ENCODE results near the gene IMP3. TPM values are rescaled to one million over a fixed set of nuclear protein-coding genes. Genes with fewer than 3 reads are reported as not detected.
A peak's percentile ranks its signal among the peaks of the same experiment; 100 is the strongest.

Gene IMP3
- total RNA-seq, 4 donors from 2014 or later = 129 to 173 (median 140) TPM

DNA sequence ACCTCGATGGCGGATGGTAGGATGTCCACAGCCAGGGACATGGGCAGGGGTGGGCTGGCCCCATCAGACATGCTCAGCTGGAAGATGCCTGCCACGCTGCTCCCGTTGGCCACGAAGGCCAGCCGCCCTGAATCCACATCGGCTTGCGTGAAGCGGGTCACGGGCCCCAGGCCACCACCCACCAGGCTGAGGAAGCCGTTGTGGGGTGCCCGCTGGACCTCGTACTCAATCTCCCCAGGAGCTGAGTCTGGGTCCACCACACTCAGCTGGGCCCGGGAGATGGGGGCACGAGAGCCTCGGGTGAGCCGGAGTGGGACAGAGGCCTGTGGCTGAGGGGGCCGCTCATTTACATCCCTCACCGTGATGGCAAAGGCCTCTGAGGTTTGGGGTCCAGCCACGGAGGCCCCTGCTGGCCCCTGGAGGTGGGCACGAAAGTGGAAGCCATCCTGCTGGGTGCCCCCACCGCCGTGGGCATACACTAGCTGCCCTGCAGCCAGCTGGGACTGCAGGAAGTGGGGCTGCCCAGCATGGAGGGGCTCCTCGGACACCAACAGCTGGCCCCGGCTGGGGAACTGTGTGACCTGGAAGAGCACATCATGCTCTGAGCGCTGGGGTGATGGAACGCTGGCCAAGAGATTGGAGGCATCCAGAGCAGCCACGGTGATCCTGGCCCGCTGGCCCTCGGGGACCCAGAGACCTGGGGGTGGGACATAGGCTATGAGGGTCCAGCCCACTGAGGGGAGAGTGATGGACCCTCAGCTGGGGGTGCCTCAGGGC, 36.9 kb upstream of the IMP3 start:
- TF ChIP-seq CTCF (IDR thresholded peaks at IDR 0.05) (no peak), POLR2A (IDR thresholded peaks at IDR 0.05) (no peak)
- Histone ChIP-seq H3K36me3 (peaks cover 0 to 15% (median 0%) of the 10 kb centered on the region in 3 donors), H3K9me3 (no peaks in the 10 kb centered on the region), H3K4me1 (peaks cover 18 to 45% (median 20%) of the 10 kb centered on the region in 3 donors), H3K27ac (peak overlapping the region in 1 of 4 donors; percentile 47), H3K4me3 (no peak overlapping the region), H3K27me3 (no peaks in the 10 kb centered on the region)
- DNase-seq = no peak
- WGBS, 2 donors = 100% methylated on average over 2 of the region's 30 CpGs; no CpG with 5 or more reads in 1 of the 2 donors
- intact Hi-C loops (cut with DNase I) = no loop called here

DNA sequence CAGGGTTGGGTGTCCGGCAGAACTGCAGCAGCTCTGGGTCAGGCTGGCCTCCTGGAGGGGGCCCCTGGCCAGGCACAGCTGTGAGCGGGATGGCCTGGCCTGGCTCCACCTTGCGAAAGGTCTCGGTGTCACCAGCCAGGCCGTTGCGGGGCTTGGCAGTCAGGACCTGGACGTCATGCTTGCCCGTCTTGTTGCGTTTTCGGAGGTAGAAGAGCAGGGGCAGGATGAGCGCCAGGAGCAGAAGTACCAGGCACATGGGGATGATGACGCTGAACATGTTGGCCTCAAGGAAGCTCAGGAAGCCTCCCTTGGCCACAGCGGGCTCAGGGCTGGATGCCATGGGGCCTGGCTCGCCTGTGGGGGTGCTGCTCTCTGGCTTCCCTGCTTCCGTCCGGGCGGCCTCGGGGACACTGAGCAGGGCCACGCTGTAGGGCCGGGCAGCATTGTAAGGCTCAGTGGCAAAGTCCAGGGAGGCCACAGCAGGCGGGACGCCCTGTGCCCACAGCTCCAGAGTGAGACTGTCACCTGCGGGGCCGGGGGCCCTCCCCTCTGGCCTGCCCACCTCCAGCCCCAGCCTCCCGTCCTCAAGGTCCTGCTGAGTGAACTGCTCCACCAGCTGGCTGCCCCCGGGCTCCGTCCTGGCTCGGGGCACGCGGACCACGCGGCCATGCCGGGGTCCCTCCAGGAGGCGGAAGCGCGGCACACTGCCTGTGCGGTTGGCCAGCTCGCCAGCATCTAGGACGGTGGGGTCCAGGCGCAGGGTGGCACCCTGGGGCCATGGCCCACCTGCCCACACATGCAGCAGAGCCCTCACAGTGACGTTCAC, 35.8 kb upstream of the IMP3 start:
- peak overlapping the region in 3 of 4 donors; percentile 13 to 37 (median 22) for H3K27ac ChIP-seq
- H3K9me3 ChIP-seq = no peaks in the 10 kb centered on the region
- H3K4me3 ChIP-seq = no peak overlapping the region
- intact Hi-C loops (cut with DNase I) = no loop called here
- peaks cover 0 to 15% (median 0%) of the 10 kb centered on the region in 3 donors for H3K36me3 ChIP-seq
- DNase-seq = no peak
- H3K4me1 ChIP-seq = peaks cover 18 to 53% (median 20%) of the 10 kb centered on the region in 3 donors
- TF ChIP-seq POLR2A (IDR thresholded peaks at IDR 0.05) (no peak), CTCF (IDR thresholded peaks at IDR 0.05) (no peak)
- WGBS, 2 donors = 88 to 93% methylated on average over 8 to 28 of the region's 41 CpGs
- H3K27me3 ChIP-seq = no peaks in the 10 kb centered on the region

DNA sequence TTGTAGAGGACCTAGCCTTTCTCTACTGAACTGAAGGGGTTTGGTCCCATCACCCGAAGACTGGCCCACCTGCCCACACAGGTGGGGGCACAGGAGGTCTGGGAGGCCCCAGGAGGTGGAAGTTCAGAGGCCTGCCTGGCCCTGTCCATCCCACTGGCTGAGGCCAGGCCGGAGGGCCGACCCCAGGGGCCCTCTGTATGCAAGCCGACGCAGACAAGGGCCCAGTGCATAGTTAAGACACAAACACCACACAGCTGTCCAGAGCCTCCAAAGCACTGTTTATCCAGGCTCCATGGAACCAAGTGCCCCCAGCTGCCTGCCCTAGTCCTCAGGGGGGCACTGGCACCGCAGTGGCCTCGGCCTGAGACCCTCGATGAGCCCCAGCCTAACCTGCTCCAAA, 34.3 kb upstream of the IMP3 start:
- WGBS, 2 donors = 70 to 80% methylated on average over 1 to 2 of the region's 8 CpGs
- H3K4me3 ChIP-seq = no peak overlapping the region
- intact Hi-C loops (cut with DNase I) = no loop called here
- no peak for TF ChIP-seq CTCF (IDR thresholded peaks at IDR 0.05)
- no peak for TF ChIP-seq POLR2A (IDR thresholded peaks at IDR 0.05)
- peaks cover 0 to 15% (median 0%) of the 10 kb centered on the region in 3 donors for H3K36me3 ChIP-seq
- peaks cover 21 to 67% (median 24%) of the 10 kb centered on the region in 3 donors for H3K4me1 ChIP-seq
- no peaks in the 10 kb centered on the region for H3K9me3 ChIP-seq
- peak overlapping the region in 2 of 4 donors; percentile 13 to 80 for H3K27ac ChIP-seq
- DNase-seq = no peak
- H3K27me3 ChIP-seq = no peaks in the 10 kb centered on the region

DNA sequence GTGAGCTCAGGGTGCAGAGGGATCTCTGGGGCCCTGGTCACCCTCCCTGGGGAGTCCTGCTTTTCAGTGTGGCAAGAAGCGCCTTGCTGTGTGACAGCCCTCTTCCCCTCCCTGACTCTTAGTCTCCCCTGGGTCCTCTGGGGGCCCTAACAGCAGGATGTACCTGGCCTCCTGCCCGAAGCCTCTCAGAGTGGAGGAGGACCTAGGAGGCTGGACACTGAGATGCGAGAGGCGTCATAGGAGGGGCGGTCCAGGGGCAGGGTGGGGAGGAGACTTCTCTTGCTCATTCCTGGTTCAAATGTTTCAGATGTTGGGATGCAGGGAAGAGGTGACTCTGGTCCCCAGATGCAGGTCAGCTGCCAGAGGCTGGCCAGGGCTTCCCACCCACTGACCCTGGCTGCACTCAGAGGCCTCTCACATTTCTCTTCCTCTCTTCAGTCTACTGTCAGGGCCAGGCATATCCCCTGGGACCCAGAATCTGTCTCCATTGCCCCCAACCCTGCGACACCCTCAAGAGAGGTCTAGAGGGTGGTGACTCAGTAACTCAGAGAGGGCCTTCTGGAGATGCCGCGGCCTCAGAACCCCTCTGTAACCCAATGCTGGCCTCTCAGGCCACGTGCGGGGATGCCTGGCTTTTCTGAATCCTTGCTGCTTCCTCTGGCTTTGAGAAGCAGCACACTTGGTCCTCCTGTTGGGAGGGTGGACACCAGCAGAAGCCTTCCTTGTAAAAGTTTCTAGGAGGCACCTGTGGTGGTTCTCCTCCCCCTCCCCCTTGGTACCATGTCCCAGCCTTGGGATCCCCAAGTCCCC, 33.6 kb upstream of the IMP3 start:
- Histone ChIP-seq H3K27ac (peak overlapping the region; percentile 2 to 97 (median 78)), H3K9me3 (no peaks in the 10 kb centered on the region), H3K27me3 (no peaks in the 10 kb centered on the region), H3K4me1 (peaks cover 27 to 75% (median 29%) of the 10 kb centered on the region in 3 donors), H3K36me3 (peaks cover 0 to 15% (median 0%) of the 10 kb centered on the region in 3 donors), H3K4me3 (no peak overlapping the region)
- intact Hi-C loops (cut with DNase I) = no loop called here
- no peak for DNase-seq
- TF ChIP-seq POLR2A (IDR thresholded peaks at IDR 0.05) (no peak), CTCF (IDR thresholded peaks at IDR 0.05) (no peak)
- WGBS, 2 donors = 63 to 81% methylated on average over 5 to 6 of the region's 10 CpGs

Measured in esophagus squamous epithelium (tissue), 5 donors.